ENCODE data around the gene R3HDM4.
"Not testable (repeated sequence)": the region's sequence is repeated elsewhere in the genome, so short reads cannot be mapped to it uniquely, and the experiment has no call there.

R3HDM4 gene

DNA sequence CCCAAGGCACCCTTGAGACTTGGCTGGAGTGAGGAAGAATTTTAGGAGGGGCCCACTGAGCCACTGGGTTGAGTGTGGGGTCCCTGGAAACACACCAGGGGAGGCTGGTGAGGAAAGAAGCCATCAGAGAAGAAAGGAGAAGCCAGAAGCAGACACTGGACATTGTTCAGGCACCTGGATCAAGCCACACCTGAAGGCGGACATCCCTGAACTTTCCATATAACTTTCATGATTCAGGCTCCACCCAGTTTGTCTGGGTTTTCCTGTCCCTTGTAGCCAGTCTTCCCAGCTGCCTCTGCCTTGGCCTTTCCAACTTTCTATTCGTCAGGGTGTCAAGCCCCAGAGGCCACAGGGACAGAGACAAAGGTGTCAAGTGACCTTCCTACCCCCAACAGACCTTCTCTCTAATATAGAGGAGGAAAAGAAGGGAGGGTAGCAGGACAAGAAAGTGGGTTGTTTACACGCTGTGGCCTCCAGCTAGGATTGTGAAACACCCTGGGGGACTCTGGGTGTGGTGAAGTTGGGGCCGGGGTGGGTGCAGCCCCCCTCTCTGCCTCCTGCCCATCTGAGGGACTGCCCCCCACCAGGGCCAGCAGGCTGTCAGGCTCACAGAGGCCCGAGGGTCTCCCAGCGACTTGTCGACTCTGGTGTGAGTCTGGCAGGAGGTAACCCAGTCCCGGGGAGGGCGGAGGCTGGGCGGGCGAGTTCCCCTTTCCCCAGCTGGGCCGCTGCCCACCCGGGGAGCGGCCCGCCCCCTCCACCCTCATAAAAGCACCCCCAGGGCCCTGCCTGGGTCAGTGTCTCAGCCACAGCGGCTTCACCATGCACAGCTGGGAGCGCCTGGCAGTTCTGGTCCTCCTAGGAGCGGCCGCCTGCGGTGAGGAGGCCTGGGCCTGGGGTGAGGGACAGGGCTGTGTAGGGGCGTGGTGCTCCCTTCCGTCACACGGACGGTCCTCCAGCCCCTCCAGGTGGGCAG lies 53.9 kb downstream of the R3HDM4 start, which contains the start of gene CFD:
Gene CFD, plus strand, starts transcription at position 797 of the 976 bp plus-strand sequence. Its CDS starts 26 bp downstream, at position 823.
- DNase-seq (ENCODE audit: low read depth in 3 of 3) = no peak

GRCh38 chr19:858284-858683 lies 54.7 kb downstream of the R3HDM4 start:
- DNase-seq (ENCODE audit: low read depth in 3 of 3) = no peak

GRCh38 chr19:855566-856120 lies 57.4 kb downstream of the R3HDM4 start:
- DNase-seq (ENCODE audit: low read depth in 3 of 3) = no peak

DNA sequence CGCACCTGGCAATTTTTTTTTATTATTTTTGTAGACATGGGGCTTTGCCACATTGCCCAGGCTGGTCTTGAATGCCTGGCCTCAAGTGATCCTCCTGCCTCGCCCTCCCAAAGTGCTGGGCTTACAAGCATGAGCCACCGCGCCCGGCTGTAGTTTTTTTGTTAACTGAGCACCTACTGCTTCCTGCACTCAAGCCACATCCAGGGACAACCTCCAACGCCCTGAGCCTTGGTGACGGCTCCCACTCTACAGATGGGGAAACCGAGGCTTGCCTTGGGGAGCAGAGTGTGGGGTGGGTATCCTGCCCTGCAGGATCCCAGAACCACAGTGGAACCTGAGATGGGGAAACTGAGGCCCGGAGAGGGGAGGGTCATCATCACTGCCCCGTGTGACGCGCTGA lies 57.9 kb downstream of the R3HDM4 start:
- no peak for DNase-seq (ENCODE audit: low read depth in 3 of 3)

- no peak for DNase-seq (ENCODE audit: low read depth in 3 of 3)
Measured at GRCh38 chr19:854549-854948, 58.5 kb downstream of the R3HDM4 start.

- not testable (repeated sequence) for DNase-seq (ENCODE audit: low read depth in 3 of 3)
Measured at GRCh38 chr19:853614-854220, 59.3 kb downstream of the R3HDM4 start.

GRCh38 chr19:853014-853585 lies 59.9 kb downstream of the R3HDM4 start:
- DNase-seq (ENCODE audit: low read depth in 3 of 3) = no peak

DNA sequence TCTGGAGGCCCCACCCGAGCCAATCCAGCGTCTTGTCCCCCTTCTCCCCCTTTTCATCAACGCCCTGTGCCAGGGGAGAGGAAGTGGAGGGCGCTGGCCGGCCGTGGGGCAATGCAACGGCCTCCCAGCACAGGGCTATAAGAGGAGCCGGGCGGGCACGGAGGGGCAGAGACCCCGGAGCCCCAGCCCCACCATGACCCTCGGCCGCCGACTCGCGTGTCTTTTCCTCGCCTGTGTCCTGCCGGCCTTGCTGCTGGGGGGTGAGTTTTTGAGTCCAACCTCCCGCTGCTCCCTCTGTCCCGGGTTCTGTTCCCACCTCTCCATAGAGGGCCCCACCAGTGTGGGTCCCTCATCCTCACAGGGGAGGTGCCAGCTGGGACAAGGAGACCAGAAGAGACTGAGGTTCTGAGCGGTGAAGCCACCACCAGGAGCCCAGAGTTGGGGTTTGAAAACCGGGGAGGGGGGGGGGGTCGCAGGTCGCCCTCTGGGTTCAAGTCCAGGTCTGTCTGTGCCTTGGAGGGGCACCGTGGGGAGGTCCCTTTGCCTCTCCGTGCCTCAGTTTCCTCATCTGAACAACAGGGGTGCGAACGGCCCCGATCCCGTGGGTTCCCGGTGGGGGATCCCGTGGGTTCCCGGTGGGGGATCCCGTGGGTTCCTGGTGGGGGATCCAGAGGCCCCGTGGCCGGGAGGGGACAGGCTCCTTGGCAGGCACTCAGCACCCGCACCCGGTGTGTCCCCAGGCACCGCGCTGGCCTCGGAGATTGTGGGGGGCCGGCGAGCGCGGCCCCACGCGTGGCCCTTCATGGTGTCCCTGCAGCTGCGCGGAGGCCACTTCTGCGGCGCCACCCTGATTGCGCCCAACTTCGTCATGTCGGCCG lies 60.6 kb downstream of the R3HDM4 start, which contains the start of gene ELANE:
Gene ELANE, plus strand, starts transcription at position 168 of the 878 bp plus-strand sequence. Its CDS starts 26 bp downstream, at position 194.
- no peak for DNase-seq (ENCODE audit: low read depth in 3 of 3)

DNA sequence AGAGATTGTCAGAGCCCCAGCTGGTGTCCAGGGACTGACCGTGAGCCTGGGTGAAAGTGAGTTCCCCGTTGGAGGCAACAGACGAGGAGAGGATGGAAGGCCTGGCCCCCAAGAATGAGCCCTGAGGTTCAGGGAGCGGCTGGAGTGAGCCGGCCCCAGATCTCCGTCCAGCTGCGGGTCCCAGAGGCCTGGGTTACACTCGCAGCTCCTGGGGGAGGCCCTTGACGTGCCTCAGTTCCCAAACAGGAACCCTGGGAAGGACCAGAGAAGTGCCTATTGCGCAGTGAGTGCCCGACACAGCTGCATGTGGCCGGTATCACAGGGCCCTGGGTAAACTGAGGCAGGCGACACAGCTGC lies 62.1 kb downstream of the R3HDM4 start:
- DNase-seq (ENCODE audit: low read depth in 3 of 3) = no peak

DNA sequence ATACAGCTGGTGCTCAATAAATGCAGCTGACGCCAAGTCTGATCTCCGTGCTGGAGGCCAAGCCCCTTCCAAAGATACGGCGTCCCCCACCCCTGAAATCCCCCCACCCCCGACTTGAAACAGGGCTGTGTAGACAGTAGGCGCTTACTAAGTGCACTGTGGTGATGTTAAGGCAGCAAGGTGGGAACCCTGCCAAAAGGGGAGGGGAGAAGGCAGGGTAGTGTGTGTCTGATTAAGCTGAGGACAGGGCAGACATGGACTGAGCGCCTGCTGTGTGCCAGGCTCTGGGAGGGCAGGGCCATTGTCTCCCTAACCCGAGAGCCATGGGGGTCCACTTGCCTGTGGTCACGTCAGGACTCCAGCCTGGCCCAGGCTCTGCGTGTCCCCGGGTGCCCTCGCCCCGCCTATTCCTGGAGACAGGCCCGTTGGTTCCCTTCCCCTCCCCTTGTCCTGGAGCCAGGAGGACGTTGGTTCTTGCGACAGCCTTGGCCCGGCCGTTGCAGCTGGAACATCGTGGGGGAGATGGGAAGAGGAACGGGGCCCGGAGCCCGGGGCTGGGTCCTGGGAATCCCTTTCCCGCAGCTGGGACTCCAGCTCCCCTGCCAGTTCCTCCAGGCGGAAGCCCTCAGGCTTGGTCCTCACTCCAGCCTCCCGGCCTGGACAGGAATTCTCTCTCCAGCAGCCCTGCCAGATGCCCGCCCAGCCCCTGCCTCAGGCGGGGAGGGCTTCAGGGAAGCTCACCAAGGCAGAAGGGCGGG lies 62.6 kb downstream of the R3HDM4 start:
- no peak for DNase-seq (ENCODE audit: low read depth in 3 of 3)

- not testable (repeated sequence) for DNase-seq (ENCODE audit: low read depth in 3 of 3)
Measured at GRCh38 chr19:849195-849594, 63.8 kb downstream of the R3HDM4 start.

DNA sequence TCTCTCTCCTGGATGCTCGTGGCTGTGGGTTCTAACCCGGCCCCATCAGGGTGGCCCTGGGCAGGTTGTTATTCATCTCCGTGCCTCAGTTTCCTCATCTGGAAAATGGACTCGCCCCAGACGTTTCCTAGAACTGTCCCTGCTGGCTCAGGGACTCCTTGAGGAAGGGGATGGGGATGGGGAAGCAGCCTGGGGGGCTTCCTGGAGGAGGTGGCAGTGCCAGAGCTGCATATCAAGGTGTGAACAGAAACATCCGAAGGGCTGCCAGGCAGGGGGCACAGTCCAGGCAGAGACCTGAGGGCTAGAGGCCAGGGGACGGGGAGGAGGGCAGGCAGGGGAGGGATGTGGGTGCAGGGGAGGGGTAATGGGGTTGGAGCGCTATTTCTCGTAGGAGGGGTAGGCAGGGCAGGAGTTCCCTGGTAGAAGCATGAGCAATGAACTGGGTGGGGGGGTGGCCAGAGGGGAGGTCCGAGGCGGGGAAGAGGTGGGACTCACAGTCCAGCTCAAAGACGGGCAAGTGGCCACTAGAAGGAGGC lies 64.6 kb downstream of the R3HDM4 start:
- no peak for DNase-seq (ENCODE audit: low read depth in 3 of 3)

All from stimulated activated CD4-positive, alpha-beta T cell treated with anti-CD3 and anti-CD28 coated beads, TNF-alpha, amount 100 ng/mL, for 24 hours (primary cell).